ENCODE measurements around the gene NTM.

GRCh38 chr11:131912134-131912533, 541.7 kb downstream of the NTM start:
- TF ChIP-seq CTCF (IDR thresholded peaks at IDR 0.05), result no peak
- TF ChIP-seq ZFX (IDR thresholded peaks at IDR 0.05; ENCODE audit: borderline replicate concordance), result no peak
